ENCODE data around the gene ERMAP.

Gene ERMAP

GRCh38 chr1:42886046-42886739, 69.3 kb downstream of the ERMAP start:
- TF ChIP-seq FOXP2 (optimal IDR thresholded peaks at IDR 0.05; ENCODE audit: borderline replicate concordance, extremely low read depth, extremely low read length, insufficient read depth) = no peak
- TF ChIP-seq POLR2AphosphoS5 (IDR thresholded peaks at IDR 0.05; ENCODE audit: low read depth, low read length) = no peak
- TF ChIP-seq REST (IDR thresholded peaks at IDR 0.05; ENCODE audit: insufficient read depth in 1 of 2, low read depth in 2 of 2, low read length in 2 of 2) = no peak
- TF ChIP-seq TAF1 (IDR thresholded peaks at IDR 0.05; ENCODE audit: borderline replicate concordance, insufficient read depth, low read length) = no peak
- TF ChIP-seq SIN3A (IDR thresholded peaks at IDR 0.05; ENCODE audit: borderline replicate concordance, insufficient read depth, low read length) = no peak

GRCh38 chr1:42886800-42887199, 69.9 kb downstream of the ERMAP start:
- TF ChIP-seq SIN3A (IDR thresholded peaks at IDR 0.05; ENCODE audit: borderline replicate concordance, insufficient read depth, low read length) (no peak), REST (IDR thresholded peaks at IDR 0.05; ENCODE audit: insufficient read depth in 1 of 2, low read depth in 2 of 2, low read length in 2 of 2) (no peak), FOXP2 (optimal IDR thresholded peaks at IDR 0.05; ENCODE audit: borderline replicate concordance, extremely low read depth, extremely low read length, insufficient read depth) (no peak), TAF1 (IDR thresholded peaks at IDR 0.05; ENCODE audit: borderline replicate concordance, insufficient read depth, low read length) (no peak), POLR2AphosphoS5 (IDR thresholded peaks at IDR 0.05; ENCODE audit: low read depth, low read length) (no peak)

GRCh38 chr1:42887366-42887765, 70.4 kb downstream of the ERMAP start:
- TF ChIP-seq POLR2AphosphoS5 (IDR thresholded peaks at IDR 0.05; ENCODE audit: low read depth, low read length) = no peak
- TF ChIP-seq REST (IDR thresholded peaks at IDR 0.05; ENCODE audit: insufficient read depth in 1 of 2, low read depth in 2 of 2, low read length in 2 of 2) = no peak
- TF ChIP-seq TAF1 (IDR thresholded peaks at IDR 0.05; ENCODE audit: borderline replicate concordance, insufficient read depth, low read length) = no peak
- no peak for TF ChIP-seq FOXP2 (optimal IDR thresholded peaks at IDR 0.05; ENCODE audit: borderline replicate concordance, extremely low read depth, extremely low read length, insufficient read depth)
- no peak for TF ChIP-seq SIN3A (IDR thresholded peaks at IDR 0.05; ENCODE audit: borderline replicate concordance, insufficient read depth, low read length)

GRCh38 chr1:42888013-42888633, 71.2 kb downstream of the ERMAP start:
- TF ChIP-seq POLR2AphosphoS5 (IDR thresholded peaks at IDR 0.05; ENCODE audit: low read depth, low read length) (no peak), SIN3A (IDR thresholded peaks at IDR 0.05; ENCODE audit: borderline replicate concordance, insufficient read depth, low read length) (no peak), FOXP2 (optimal IDR thresholded peaks at IDR 0.05; ENCODE audit: borderline replicate concordance, extremely low read depth, extremely low read length, insufficient read depth) (no peak), REST (IDR thresholded peaks at IDR 0.05; ENCODE audit: insufficient read depth in 1 of 2, low read depth in 2 of 2, low read length in 2 of 2) (no peak), TAF1 (IDR thresholded peaks at IDR 0.05; ENCODE audit: borderline replicate concordance, insufficient read depth, low read length) (no peak)

Data from PFSK-1 (cell line).